CD4-positive, alpha-beta T cell (primary cell): Measurements from ENCODE around the gene MON2. TPM values are rescaled to one million over a fixed set of nuclear protein-coding genes. Genes with fewer than 3 reads are reported as not detected.
A peak's percentile ranks its signal among the peaks of the same experiment; 100 is the strongest.

Experiments
- ATAC-seq: fragments of 200-7000 bp; cut with Tn5 transposase; one replicate; pipeline ENCODE4 v1.10.0; 2022; ENCODE audit warnings: mild to moderate bottlenecking; ENCODE audit not compliant: poor library complexity
- CTCF ChIA-PET: fragments of 350-600 bp; sonication (Branson Sonifier 250); formaldehyde crosslinking; loops from one replicate; lab custom pipeline; 2021; ENCODE audit warnings: antibody characterized with exemption, inconsistent platforms; lab: Charles Lee
- POLR2A ChIA-PET: fragments of 350-600 bp; sonication (Branson Sonifier 250); formaldehyde crosslinking; loops from one replicate; lab custom pipeline; 2021; ENCODE audit warnings: antibody characterized with exemption, inconsistent platforms; lab: Charles Lee
- DNase-seq, 14 experiments: peaks; one replicate each; pipeline ENCODE4 v3.0.0-alpha.2; 2013 to 2020; ENCODE audit warnings: mixed read lengths in 2 of 14
- H3K27ac ChIP-seq, 2 donors: one replicate each; pipeline versions ENCODE4 v1.5.1 to v1.7.0; 2013; ENCODE audit warnings: low read length in 2 of 2, low read depth in 1 of 2, mild to moderate bottlenecking in 1 of 2
- H3K27me3 ChIP-seq, 2 experiments: 1 replicate in 1 of 2; 2 replicates in 1 of 2; pipeline versions ENCODE4 v1.6.1 to v1.7.0; 2013; ENCODE audit warnings: low read length in 2 of 2, control low read depth in 1 of 2, mild to moderate bottlenecking in 1 of 2, moderate library complexity in 1 of 2; ENCODE audit not compliant: insufficient read depth in 2 of 2, control insufficient read depth in 1 of 2
- H3K36me3 ChIP-seq: one replicate; pipeline ENCODE4 v1.6.1; 2013; ENCODE audit warnings: low read length, control low read depth; ENCODE audit not compliant: insufficient read depth
- H3K4me1 ChIP-seq: one replicate; pipeline ENCODE4 v1.6.1; 2013; ENCODE audit warnings: low read length, control low read depth; ENCODE audit not compliant: insufficient read depth
- H3K4me3 ChIP-seq: one replicate; pipeline ENCODE4 v1.5.1; 2013; ENCODE audit warnings: mild to moderate bottlenecking, low read length, moderate library complexity
- H3K9me3 ChIP-seq, 2 experiments: 1 replicate in 1 of 2; 2 replicates in 1 of 2; pipeline versions ENCODE4 v1.6.1 to v1.7.0; 2013; ENCODE audit warnings: low read length in 2 of 2, mild to moderate bottlenecking in 2 of 2, control low read depth in 1 of 2, moderate library complexity in 1 of 2; ENCODE audit not compliant: control insufficient read depth in 1 of 2, insufficient read depth in 1 of 2
- H3K27ac Mint-ChIP-seq: one replicate; pipeline ENCODE4 v1.8.0; 2020; ENCODE audit warnings: mixed read lengths
- H3K27me3 Mint-ChIP-seq: one replicate; pipeline ENCODE4 v1.8.0; 2021; ENCODE audit warnings: mixed read lengths
- H3K36me3 Mint-ChIP-seq: one replicate; pipeline ENCODE4 v1.8.0; 2021; ENCODE audit warnings: low read depth, mixed read lengths
- H3K4me1 Mint-ChIP-seq: one replicate; pipeline ENCODE4 v1.8.0; 2021; ENCODE audit warnings: low read depth, mixed read lengths
- H3K4me3 Mint-ChIP-seq: one replicate; pipeline ENCODE4 v1.8.0; 2020; ENCODE audit warnings: mild to moderate bottlenecking, mixed read lengths
- H3K9me3 Mint-ChIP-seq: one replicate; pipeline ENCODE4 v1.8.0; 2020; ENCODE audit warnings: mixed read lengths
- CTCF ChIP-seq: fragments of 200-600 bp; IDR thresholded peaks from one replicate; pipeline ENCODE4 v1.8.0; 2022; ENCODE audit warnings: antibody characterized with exemption, mild to moderate bottlenecking
- intact Hi-C, 2 experiments: fragments of 100-400 bp; cut with DNase I in 1 of 2; cut with micrococcal nuclease in 1 of 2; formaldehyde crosslinking; loops; one replicate each; pipeline versions ENCODE4 v1.15.1 to v1.9.0; 2023 to 2025; cut with DNase I, micrococcal nuclease
- total RNA-seq, 174 experiments: library from RNA in 2 of 174; stranded (reverse) in 2 of 174; gene quantifications; one replicate each; pipeline ENCODE4 v1.2.3 and lab custom pipeline; 2021 to 2026

MON2 gene
- total RNA-seq, 2 experiments from 2014 or later = 51.8 to 52.6 TPM

- Mint-ChIP-seq H3K27ac (peak overlapping the region; percentile 100), H3K9me3 (no peaks in the 10 kb centered on the region), H3K36me3 (peaks cover 19% of the 10 kb centered on the region), H3K4me3 (peak overlapping the region; percentile 99), H3K27me3 (no peaks in the 10 kb centered on the region), H3K4me1 (peaks cover 42% of the 10 kb centered on the region)
- H3K4me1 ChIP-seq = peaks cover 11% of the 10 kb centered on the region
- H3K27ac ChIP-seq = peak overlapping the region; percentile 99 to 100
- ATAC-seq = no peak
- no peak for DNase-seq
- intact Hi-C loops = loop anchor here (2.0 to 5.0 kb wide), 3 partner anchors 136 to 343 kb away; partner anchors contain the start of genes MON2 (in 2 of the 2) and USP15 (in 1 of the 2)
- H3K4me3 ChIP-seq = peak overlapping the region; percentile 82
- no peaks in the 10 kb centered on the region for H3K36me3 ChIP-seq
- H3K27me3 ChIP-seq = no peaks in the 10 kb centered on the region
- ChIA-PET CTCF (interaction anchor here (0.7 kb wide), 1 partner anchor 106 kb away, joined by 3 read pairs; no protein-coding TSS in a partner anchor), POLR2A (interaction anchor here (1.0 to 2.9 kb wide), 21 partner anchors 9 to 344 kb away, joined by 3 to 27 read pairs (median 5); partner anchors contain the start of genes MON2 and USP15)
- H3K9me3 ChIP-seq = no peaks in the 10 kb centered on the region
- no peak for TF ChIP-seq CTCF
These were observed 137.1 kb downstream of the MON2 start for GRCh38 chr12:62603811-62604098.

- Mint-ChIP-seq H3K9me3 (no peaks in the 10 kb centered on the region), H3K27me3 (no peaks in the 10 kb centered on the region), H3K27ac (peak overlapping the region; percentile 100), H3K4me3 (peak overlapping the region; percentile 99), H3K36me3 (peaks cover 19% of the 10 kb centered on the region), H3K4me1 (peaks cover 42% of the 10 kb centered on the region)
- TF ChIP-seq CTCF = no peak
- H3K36me3 ChIP-seq = no peaks in the 10 kb centered on the region
- DNase-seq (peak in 3 of 14 experiments; percentile 13 to 34 (median 15)), ATAC-seq (no peak)
- H3K4me3 ChIP-seq = peak overlapping the region; percentile 82
- H3K4me1 ChIP-seq = peaks cover 11% of the 10 kb centered on the region
- intact Hi-C loops = loop anchor here (5.0 kb wide), 2 partner anchors 137 to 188 kb away; partner anchors contain the start of gene MON2 (in 2 of the 2)
- CTCF ChIA-PET = interaction anchor here (0.7 kb wide), 1 partner anchor 106 kb away, joined by 3 read pairs; no protein-coding TSS in a partner anchor
- peak overlapping the region in 1 of 2 donors; percentile 99 for H3K27ac ChIP-seq
- POLR2A ChIA-PET = interaction anchor here (1.0 to 2.9 kb wide), 9 partner anchors 9 to 138 kb away, joined by 3 to 27 read pairs (median 12); partner anchors contain the start of gene MON2
- no peaks in the 10 kb centered on the region for H3K9me3 ChIP-seq
- H3K27me3 ChIP-seq = no peaks in the 10 kb centered on the region
These were observed 137.7 kb downstream of the MON2 start for GRCh38 chr12:62604373-62604772.

- H3K9me3 ChIP-seq = no peaks in the 10 kb centered on the region
- Mint-ChIP-seq H3K27ac (peak overlapping the region; percentile 100), H3K36me3 (peaks cover 19% of the 10 kb centered on the region), H3K9me3 (no peaks in the 10 kb centered on the region), H3K4me3 (peak overlapping the region; percentile 99), H3K4me1 (peaks cover 42% of the 10 kb centered on the region), H3K27me3 (no peaks in the 10 kb centered on the region)
- peak overlapping the region; percentile 82 for H3K4me3 ChIP-seq
- DNase-seq (peak in 5 of 14 experiments; percentile 6 to 57 (median 22)), ATAC-seq (no peak)
- intact Hi-C loops = loop anchor here (5.0 kb wide), 2 partner anchors 138 to 187 kb away; partner anchors contain the start of gene MON2 (in 2 of the 2)
- H3K27me3 ChIP-seq = no peaks in the 10 kb centered on the region
- no peaks in the 10 kb centered on the region for H3K36me3 ChIP-seq
- POLR2A ChIA-PET = no interaction called here
- peaks cover 11% of the 10 kb centered on the region for H3K4me1 ChIP-seq
- H3K27ac ChIP-seq = no peak overlapping the region
- CTCF ChIA-PET = no interaction called here
- no peak for TF ChIP-seq CTCF
These were observed 138.2 kb downstream of the MON2 start for GRCh38 chr12:62604871-62605270.
